Peyer's patch (tissue), 4 donors: Measurements from ENCODE around the gene DHRS4L2. TPM values are rescaled to one million over a fixed set of nuclear protein-coding genes. Genes with fewer than 3 reads are reported as not detected.
"Not testable (repeated sequence)": the region's sequence is repeated elsewhere in the genome, so short reads cannot be mapped to it uniquely, and the experiment has no call there.

ENCODE experiments used
- DNase-seq, 3 donors: peaks; one replicate each; pipeline ENCODE4 v3.0.0-alpha.2; 2017 to 2019
- H3K27ac ChIP-seq, 4 donors: fragments of 200-600 bp; sonication (generic); one replicate each; pipeline ENCODE4 v1.5.1; 2016 to 2019
- H3K27me3 ChIP-seq, 2 donors: fragments of 200-600 bp; sonication (generic); one replicate each; pipeline ENCODE4 v1.5.1; 2019
- H3K36me3 ChIP-seq, 3 donors: fragments of 200-600 bp; sonication (generic); one replicate each; pipeline ENCODE4 v1.5.1; 2016 to 2019
- H3K4me1 ChIP-seq, 4 donors: fragments of 200-600 bp; sonication (generic); one replicate each; pipeline ENCODE4 v1.5.1; 2016 to 2019
- H3K4me3 ChIP-seq, 4 donors: fragments of 200-600 bp; sonication (generic); 1 replicate in 3 of 4; 2 replicates in 1 of 4; pipeline ENCODE4 v1.5.1; 2016 to 2019; ENCODE audit warnings: mild to moderate bottlenecking in 1 of 4
- H3K9me3 ChIP-seq, 4 donors: fragments of 200-600 bp; sonication (generic); one replicate each; pipeline ENCODE4 v1.5.1; 2016 to 2019; ENCODE audit warnings: mild to moderate bottlenecking in 1 of 4
- CTCF ChIP-seq, 6 experiments: fragments of 450-650 bp in 4 of 6; fragments of 200-600 bp in 2 of 6; sonication (generic) in 1 of 6; IDR thresholded peaks; one replicate each; pipeline ENCODE4 v1.5.1; 2017 to 2019; ENCODE audit warnings: antibody characterized with exemption in 6 of 6, mild to moderate bottlenecking in 3 of 6, moderate library complexity in 1 of 6
- POLR2A ChIP-seq, 2 donors: fragments of 450-650 bp; IDR thresholded peaks; one replicate each; pipeline ENCODE4 v1.5.1; 2017; ENCODE audit warnings: antibody characterized with exemption in 2 of 2, mild to moderate bottlenecking in 2 of 2, moderate library complexity in 2 of 2
- total RNA-seq, 4 donors: library from RNA; depleted of rRNA; stranded (reverse); fragments of >200 nt; gene quantifications; one replicate each; pipeline ENCODE4 v1.1.0, GENCODE V29; 2016

DHRS4L2 gene
- total RNA-seq, 4 donors from 2014 or later: 23.1 to 36.1 (median 30.8) TPM

- DNase-seq: no peak
- peaks cover 0 to 4% (median 0%) of the 10 kb centered on the region in 4 donors for H3K4me1 ChIP-seq
- TF ChIP-seq CTCF (IDR thresholded peaks at IDR 0.05): no peak
- TF ChIP-seq POLR2A (IDR thresholded peaks at IDR 0.05): no peak
- no peak overlapping the region for H3K27ac ChIP-seq
- no peaks in the 10 kb centered on the region for H3K36me3 ChIP-seq
- no peaks in the 10 kb centered on the region for H3K27me3 ChIP-seq
- no peaks in the 10 kb centered on the region for H3K9me3 ChIP-seq
- no peak overlapping the region for H3K4me3 ChIP-seq
These were observed 50.0 kb downstream of the DHRS4L2 start for GRCh38 chr14:24038686-24039085.

GRCh38 chr14:24040692-24041091 is 52.0 kb downstream of the DHRS4L2 start:
- TF ChIP-seq CTCF (IDR thresholded peaks at IDR 0.05) (no peak), POLR2A (IDR thresholded peaks at IDR 0.05) (no peak)
- no peak for DNase-seq
- peaks cover 0 to 3% (median 0%) of the 10 kb centered on the region in 4 donors for H3K4me1 ChIP-seq
- H3K9me3 ChIP-seq: no peaks in the 10 kb centered on the region
- no peaks in the 10 kb centered on the region for H3K27me3 ChIP-seq
- H3K36me3 ChIP-seq: no peaks in the 10 kb centered on the region
- no peak overlapping the region for H3K27ac ChIP-seq
- H3K4me3 ChIP-seq: no peak overlapping the region

- Histone ChIP-seq H3K4me3 (no peak overlapping the region), H3K27ac (no peak overlapping the region), H3K4me1 (no peaks in the 10 kb centered on the region), H3K9me3 (no peaks in the 10 kb centered on the region), H3K27me3 (no peaks in the 10 kb centered on the region), H3K36me3 (no peaks in the 10 kb centered on the region)
- no peak for TF ChIP-seq POLR2A (IDR thresholded peaks at IDR 0.05)
- no peak for TF ChIP-seq CTCF (IDR thresholded peaks at IDR 0.05)
- no peak for DNase-seq
These were observed 54.0 kb downstream of the DHRS4L2 start for GRCh38 chr14:24042746-24043145.

GRCh38 chr14:24049002-24049401 is 60.3 kb downstream of the DHRS4L2 start:
- not testable (repeated sequence) for H3K36me3 ChIP-seq, H3K27ac ChIP-seq, H3K4me3 ChIP-seq, H3K27me3 ChIP-seq, H3K9me3 ChIP-seq, DNase-seq
- H3K4me1 ChIP-seq: peaks cover 0 to 17% (median 8%) of the 10 kb centered on the region in 4 donors

- not testable (repeated sequence) for H3K36me3 ChIP-seq, H3K27me3 ChIP-seq, H3K4me3 ChIP-seq, H3K27ac ChIP-seq, DNase-seq, H3K9me3 ChIP-seq
- peaks cover 0 to 17% (median 8%) of the 10 kb centered on the region in 4 donors for H3K4me1 ChIP-seq
These were observed 62.0 kb downstream of the DHRS4L2 start for GRCh38 chr14:24050753-24051152.

GRCh38 chr14:24051176-24051788 is 62.6 kb downstream of the DHRS4L2 start:
- peak overlapping the region; percentile 67 to 78 (median 69) for H3K4me3 ChIP-seq
- peaks cover 0 to 17% (median 8%) of the 10 kb centered on the region in 4 donors for H3K4me1 ChIP-seq
- H3K27ac ChIP-seq: peak overlapping the region in 3 of 4 donors; percentile 48 to 71 (median 61)
- H3K9me3 ChIP-seq: no peaks in the 10 kb centered on the region
- no peaks in the 10 kb centered on the region for H3K36me3 ChIP-seq
- no peaks in the 10 kb centered on the region for H3K27me3 ChIP-seq
- DNase-seq: peak in 1 of 3 donors; percentile 41
- TF ChIP-seq CTCF (IDR thresholded peaks at IDR 0.05) (no peak), POLR2A (IDR thresholded peaks at IDR 0.05) (no peak)
